NCI-H1694 (cell line): ENCODE data around the gene LRCH1.

ENCODE experiments used
- DNase-seq: peaks from one replicate; lab custom pipeline; 2025; lab: John Stamatoyannopoulos, UW

Gene LRCH1

DNA sequence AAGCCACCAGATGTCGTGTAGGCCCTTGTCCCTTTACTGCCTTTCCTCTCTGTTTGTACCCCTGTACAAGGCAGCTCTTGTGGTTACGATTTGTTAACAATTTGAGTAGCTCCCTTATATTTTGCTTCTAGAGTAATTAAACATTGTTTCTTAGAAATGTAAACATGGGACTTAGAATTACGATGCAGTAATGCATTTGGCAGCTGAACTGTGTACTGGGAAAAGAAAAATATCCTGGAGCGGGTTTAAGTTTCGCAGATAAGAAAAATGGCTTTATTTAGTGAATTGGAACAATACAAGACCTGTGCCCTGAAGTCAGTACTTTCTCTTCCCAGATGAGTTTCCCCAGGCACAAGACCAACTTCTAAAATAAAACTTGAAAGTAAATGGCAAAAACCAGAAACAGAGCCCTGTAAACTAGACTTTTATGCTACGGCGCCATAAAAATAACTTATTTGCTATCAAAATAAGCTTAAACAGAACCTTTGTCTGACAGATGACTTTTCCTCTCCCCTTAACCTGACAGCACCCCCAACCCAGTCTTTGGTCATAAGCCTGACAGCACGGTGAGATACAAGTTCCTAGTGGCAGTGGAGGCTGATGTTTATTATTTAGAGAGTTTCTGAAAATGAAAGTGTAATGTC, 63.0 kb downstream of the LRCH1 start:
- DNase-seq: no peak

DNA sequence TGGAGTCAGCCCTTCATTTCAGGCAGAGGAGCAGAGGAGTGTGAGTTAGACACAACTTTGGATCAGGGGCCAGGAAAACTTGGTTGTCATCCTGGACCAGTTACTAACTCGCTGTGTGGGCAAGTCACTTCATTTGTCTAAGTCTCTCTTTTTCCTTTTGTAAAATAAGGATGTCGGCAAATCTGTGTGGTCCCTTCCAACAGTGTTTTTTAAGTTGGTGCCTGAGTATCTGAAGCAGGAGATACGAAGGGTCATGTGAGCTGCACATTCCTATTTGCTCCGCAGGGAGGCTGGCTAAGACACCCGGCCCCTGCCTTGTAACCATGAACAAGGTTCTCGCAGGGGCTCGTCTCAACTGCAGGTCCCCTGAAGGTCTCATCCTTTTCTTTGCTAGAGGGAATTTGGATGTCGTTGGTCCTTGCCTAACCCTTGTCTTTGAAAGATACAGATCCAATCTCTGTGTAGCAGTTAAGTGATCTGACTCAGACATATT, 64.3 kb downstream of the LRCH1 start:
- DNase-seq: no peak

DNA sequence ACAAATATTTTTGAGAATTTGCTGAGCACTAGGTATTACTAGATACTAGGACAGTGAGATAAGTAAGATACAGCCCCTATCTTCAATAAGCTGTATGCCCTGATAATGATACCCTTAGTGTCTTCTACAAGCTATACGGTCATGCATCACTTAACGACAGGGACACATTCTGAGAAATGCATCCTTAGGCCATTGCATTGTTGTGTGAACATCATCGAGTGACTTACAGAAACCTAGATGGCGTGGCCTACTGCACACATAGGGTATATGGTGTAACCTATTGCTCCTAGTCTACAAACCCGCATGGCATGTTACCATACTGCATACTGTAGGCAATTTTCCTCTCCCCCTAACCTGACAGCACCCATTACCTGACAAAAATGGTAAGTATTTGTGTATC, 64.9 kb downstream of the LRCH1 start:
- DNase-seq: no peak

- DNase-seq: no peak
Measured at GRCh38 chr13:46618694-46619254, 65.8 kb downstream of the LRCH1 start.

DNA sequence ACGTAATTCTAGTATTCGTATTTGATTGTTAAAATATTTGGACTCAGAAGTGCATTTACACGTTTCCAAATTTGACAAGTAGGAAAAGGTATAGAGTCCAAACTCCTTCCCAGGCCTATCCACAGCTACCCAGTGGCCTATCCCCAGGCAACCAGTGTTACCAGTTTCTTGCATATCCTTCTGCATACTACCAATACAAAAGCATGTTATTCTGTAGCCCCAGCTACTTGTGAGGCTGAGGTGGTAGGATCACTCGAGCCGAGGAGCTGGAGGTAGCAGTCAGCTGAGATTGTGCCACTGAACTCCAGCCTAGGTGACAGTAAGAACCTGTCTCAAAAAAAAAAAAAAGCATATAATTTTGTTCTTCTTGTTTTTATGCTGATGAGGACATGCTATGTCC, 67.1 kb downstream of the LRCH1 start:
- DNase-seq: no peak

DNA sequence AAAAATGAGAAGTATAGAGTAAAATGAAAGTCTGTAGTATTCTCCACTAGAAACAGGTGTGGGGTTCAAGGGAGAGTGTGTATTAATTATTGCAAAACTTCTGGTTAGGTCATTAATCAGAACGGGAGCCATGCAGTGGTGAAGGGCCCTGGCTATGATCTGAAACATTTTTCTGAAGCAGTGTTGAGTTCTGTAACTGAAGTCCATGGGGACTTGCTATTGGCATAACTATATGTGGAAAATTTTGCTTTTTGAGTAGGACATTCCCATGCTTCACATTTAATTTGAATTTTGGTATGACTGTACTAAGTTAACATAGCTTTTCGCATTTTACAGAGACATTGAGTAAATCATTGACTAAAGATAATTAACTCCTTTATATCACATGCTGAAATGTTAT, 67.5 kb downstream of the LRCH1 start:
- DNase-seq: no peak

GRCh38 chr13:46621133-46621532, 68.2 kb downstream of the LRCH1 start:
- DNase-seq: no peak

GRCh38 chr13:46621792-46622629, 69.0 kb downstream of the LRCH1 start:
- no peak for DNase-seq

DNA sequence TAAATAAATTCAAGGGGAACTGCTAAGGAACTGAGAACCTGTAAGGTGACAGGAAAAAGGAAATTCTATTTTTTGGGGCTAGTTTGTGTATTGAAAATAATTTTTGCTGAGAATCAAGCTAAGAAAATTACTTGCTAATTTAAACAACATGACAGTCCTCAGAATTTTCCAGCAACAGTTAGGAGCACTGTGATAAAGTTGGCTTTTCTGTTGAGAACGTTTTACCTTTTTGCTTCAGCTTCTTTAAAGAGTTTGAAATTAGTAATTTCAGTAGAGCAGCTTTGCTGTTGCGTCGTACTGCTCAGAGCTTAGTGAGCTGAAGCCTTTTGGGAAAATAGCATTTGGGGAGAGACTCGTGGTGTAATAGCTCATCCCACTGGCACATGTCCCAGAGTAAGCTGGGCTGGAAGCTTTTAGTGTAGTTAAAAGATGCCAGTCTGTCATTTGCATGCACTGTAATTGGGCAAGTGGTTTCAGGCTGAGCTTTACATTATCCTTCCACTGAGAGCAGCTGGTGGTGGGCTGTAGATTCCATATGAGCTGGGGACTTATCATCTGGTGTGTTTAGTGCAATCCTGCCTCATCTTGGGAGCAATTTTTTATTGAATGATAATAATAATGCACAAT, 69.8 kb downstream of the LRCH1 start:
- peak; percentile 97 for DNase-seq

DNA sequence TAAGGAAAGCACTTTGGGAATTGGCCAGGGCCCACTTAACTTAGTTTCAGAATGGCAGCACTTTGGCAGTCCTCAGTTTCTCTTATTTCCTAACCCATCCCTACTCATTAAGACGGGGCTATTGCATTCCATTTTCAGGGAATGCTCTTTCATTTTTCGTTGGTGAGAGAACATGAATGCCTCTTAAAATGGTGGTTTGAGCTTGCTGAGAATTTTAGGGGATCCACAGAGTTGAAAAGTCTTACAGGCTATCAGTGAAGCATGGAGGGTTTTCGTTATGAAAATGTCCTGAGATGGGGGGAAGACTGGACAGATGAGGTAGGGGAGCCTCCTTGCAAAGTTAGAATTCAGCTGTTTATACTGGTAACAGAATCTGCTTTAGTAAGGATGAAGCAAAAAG, 71.4 kb downstream of the LRCH1 start:
- no peak for DNase-seq

DNA sequence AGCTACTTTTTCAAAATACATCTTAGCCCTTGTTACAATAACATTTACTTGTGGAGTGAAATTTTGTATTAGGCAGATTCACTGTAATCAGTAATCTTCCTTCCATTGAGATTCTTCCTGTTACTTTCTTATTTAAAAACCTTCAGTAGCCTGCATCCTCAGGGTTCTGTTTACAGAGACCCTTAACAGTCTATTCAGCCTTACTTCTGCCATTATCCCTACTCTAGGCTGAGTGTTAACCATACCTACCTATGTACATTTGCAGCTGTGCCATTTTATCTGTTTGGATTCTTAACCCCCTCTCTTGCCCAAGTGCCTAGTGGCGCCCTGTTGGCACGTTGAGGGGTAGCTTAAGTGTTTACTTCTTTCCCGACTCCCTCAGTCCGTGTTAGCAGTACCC, 71.9 kb downstream of the LRCH1 start:
- no peak for DNase-seq

- DNase-seq: no peak
Measured at GRCh38 chr13:46627462-46627861, 74.5 kb downstream of the LRCH1 start.

GRCh38 chr13:46628622-46629365, 75.8 kb downstream of the LRCH1 start:
- DNase-seq: no peak

- DNase-seq: peak; percentile 40
Measured at GRCh38 chr13:46629811-46630413, 76.9 kb downstream of the LRCH1 start.

DNA sequence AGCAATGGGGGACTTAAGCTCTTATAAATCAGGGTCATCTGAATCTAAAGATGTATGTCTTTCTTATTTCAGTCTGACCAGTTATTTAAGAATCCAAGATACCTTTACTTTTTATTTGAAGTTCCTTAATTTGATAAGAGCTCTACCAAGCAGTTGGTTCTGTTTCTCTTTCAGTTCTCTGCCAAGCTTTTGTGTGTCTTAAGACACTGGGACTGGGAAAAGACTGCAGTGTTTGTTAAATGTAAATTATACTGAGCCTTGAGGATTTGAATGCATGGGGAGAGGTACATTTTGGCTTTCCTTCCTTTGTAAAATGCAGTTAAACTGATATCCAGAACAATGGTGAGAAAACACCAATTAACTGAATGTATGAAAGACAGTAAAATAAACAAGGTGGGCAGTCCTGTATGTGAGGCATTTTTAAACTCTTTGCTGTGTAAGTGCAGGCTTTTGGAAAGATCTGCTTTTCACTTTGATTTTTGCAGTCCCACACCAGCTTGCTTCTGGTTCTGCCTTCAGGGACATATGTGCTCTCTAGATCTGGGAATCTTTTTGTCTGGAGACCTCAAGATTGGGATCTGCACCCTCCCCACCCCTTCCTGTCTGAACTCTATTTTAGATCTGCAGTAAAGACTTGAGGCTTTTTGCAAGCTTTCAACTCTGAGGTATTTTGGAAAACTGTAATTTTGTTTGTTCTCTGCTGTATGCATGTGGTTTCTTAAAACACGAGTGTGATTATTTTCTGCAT, 77.6 kb downstream of the LRCH1 start:
- no peak for DNase-seq

- DNase-seq: no peak
Measured at GRCh38 chr13:46631179-46631542, 78.2 kb downstream of the LRCH1 start.

DNA sequence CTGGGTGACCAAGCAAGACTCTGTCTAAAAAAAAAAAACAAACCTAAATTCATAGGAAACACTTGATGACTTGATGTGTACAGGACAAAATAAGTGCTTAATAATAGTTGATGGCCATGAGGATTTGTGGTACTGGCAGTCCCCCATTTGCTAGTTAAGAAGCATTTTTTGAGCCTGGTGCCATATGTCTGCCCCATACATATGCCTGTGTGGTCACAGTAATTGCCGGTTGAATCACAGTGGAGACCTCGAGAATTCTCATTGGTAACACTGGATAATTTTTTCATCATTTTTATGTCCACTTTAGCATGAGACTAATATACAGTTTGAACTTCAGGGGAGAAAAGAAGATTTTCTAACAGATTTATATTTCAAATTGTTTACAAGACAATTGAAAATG, 79.2 kb downstream of the LRCH1 start:
- no peak for DNase-seq

- DNase-seq: no peak
Measured at GRCh38 chr13:46633416-46633815, 80.4 kb downstream of the LRCH1 start.

DNA sequence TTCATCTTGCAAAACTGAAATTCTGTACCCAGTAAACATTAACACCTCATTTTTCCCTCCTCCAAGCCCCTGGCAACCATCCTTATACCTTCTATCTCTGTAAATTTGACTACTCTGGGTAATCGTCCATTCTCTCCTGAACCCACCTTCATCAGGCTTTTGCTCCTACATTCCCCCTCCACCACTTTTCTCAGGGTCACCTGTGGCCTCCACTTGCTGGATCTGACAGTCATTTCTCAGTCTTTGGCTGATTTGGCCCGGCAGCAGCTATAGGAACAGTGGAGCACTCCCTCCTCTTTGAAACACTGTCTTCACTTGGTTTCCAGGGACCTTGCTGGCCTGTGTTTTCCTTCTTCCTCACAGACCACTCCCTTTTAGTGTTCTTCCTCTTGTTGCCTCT, 83.5 kb downstream of the LRCH1 start:
- no peak for DNase-seq

GRCh38 chr13:46637213-46637612, 84.2 kb downstream of the LRCH1 start:
- DNase-seq: no peak

DNA sequence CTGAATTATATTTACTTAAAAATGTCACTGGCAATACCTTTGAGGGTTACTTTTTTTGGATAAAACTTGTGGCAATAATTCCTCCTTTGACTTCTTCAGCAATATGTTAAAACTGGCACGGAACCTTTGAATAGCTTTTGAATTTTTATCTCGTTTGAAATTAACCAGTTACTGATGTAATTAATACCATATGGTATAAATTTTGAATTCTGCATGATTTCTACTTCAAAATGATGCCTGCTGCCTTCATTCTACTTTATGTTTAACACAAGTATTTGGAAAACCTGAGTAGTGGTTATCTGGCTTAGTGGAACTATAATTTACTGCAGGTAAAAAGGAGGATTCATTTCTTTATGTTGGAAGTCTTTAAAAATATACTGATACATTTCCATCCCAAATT, 85.3 kb downstream of the LRCH1 start:
- DNase-seq: no peak
